NB4 (cell line): ENCODE measurements around the gene KIRREL2.

Source experiments
- DNase-seq: peaks from one replicate; pipeline ENCODE4 v3.0.0; 2010; ENCODE audit warnings: low read depth
- H3K4me3 ChIP-seq: one replicate; pipeline ENCODE4 v1.5.1; 2011; ENCODE audit warnings: mild to moderate bottlenecking, low read depth, low read length, moderate library complexity
- CTCF ChIP-seq: IDR thresholded peaks from one replicate; pipeline ENCODE4 v1.5.1; 2012; ENCODE audit warnings: low read depth, low read length
- MAX ChIP-seq: IDR thresholded peaks from 2 replicates; pipeline ENCODE4 v1.6.1; 2011; ENCODE audit warnings: low read depth, low read length
- MYC ChIP-seq: IDR thresholded peaks from 2 replicates; pipeline ENCODE4 v1.6.1; 2011; ENCODE audit warnings: low read depth, low read length
- POLR2A ChIP-seq: IDR thresholded peaks from 2 replicates; pipeline ENCODE4 v1.6.1; 2011; ENCODE audit warnings: mild to moderate bottlenecking; ENCODE audit not compliant: insufficient read length; ENCODE audit errors: extremely low read depth

Gene KIRREL2

GRCh38 chr19:35848486-35848885 is 8.2 kb upstream of the KIRREL2 start:
- TF ChIP-seq CTCF (no peak), MAX (no peak), MYC (no peak), POLR2A (no peak)
- no peak overlapping the region for H3K4me3 ChIP-seq
- DNase-seq = no peak

- H3K4me3 ChIP-seq = no peak overlapping the region
- no peak for DNase-seq
- TF ChIP-seq CTCF (no peak), MYC (no peak), POLR2A (no peak), MAX (no peak)
Measured at GRCh38 chr19:35848919-35849505, 7.7 kb upstream of the KIRREL2 start.

GRCh38 chr19:35851213-35852028 is 5.3 kb upstream of the KIRREL2 start:
- TF ChIP-seq MYC (no peak), CTCF (no peak), POLR2A (no peak), MAX (no peak)
- DNase-seq = no peak
- H3K4me3 ChIP-seq = no peak overlapping the region

GRCh38 chr19:35852029-35852780 is 4.5 kb upstream of the KIRREL2 start, which contains the start of gene NPHS1:
Gene NPHS1 (minus strand): TSS chr19:35852504. CDS start chr19:35851837, 667 bp downstream.
- DNase-seq = no peak

More at GRCh38 chr19:35852029-35852780, 4.5 kb upstream of the KIRREL2 start, which contains the start of gene NPHS1:
- H3K4me3 ChIP-seq = no peak within 1 kb of the TSS
- TF ChIP-seq POLR2A (no peak), MAX (no peak), CTCF (no peak), MYC (no peak)
